ENCODE data around the gene AXIN1.
A peak's percentile ranks its signal among the peaks of the same experiment; 100 is the strongest.
"Not testable (repeated sequence)": the region's sequence is repeated elsewhere in the genome, so short reads cannot be mapped to it uniquely, and the experiment has no call there.

Gene AXIN1

DNA sequence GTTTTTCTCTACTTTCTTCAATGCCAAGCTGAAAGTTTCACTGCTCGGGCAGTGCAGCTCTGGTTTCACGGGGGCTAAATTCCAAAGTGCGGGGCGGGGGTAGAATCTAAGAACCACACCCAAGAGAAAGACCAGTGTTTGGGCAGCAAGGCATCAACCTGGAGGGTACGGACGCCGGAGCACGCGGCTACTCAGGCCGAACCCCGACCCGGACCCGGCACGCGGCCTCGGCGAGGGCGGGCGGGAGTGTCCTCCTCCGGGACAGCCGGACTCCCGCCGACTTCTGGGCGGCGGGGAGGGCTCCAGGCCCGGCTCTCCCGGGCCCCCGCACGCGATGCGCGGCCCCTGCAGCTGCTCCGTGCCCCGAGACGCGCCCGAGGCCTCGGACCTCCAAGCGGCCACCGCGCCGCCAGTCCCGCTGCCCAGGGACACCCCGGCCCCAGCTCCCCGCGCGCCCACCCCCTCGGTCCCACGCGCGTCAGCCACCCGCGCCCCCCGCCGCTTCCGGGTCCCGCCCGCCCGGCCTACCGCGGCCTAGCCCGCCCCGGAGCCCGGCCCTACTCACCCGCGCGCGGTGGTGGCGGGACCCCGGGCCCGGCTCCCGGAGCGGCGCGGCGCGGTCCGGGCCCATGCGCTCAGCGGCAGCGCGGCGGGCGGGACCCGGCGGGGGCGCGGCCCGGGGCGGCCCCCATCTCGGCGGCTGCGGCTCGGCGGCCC, 561 bp downstream of the AXIN1 start:
- peak; percentile 43 for DNase-seq

DNA sequence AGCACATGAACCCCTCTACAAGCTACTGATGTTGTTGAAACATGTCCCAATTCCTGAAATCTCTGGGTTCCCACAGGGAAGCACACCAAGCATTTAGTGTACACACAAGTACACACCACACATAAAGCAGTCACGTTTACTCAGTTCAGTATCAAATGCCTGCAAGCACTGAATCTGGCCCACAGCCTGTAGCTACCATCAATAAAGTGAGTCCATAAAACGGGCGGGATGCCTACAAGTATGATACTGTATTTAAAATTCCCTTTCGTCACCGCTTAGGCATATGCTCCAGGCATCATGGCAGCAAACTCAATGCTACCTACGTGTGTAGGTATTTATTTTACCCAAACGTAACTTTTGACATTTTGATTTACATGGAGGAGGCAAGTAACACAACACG, 2.3 kb downstream of the AXIN1 start:
- DNase-seq, result no peak

DNA sequence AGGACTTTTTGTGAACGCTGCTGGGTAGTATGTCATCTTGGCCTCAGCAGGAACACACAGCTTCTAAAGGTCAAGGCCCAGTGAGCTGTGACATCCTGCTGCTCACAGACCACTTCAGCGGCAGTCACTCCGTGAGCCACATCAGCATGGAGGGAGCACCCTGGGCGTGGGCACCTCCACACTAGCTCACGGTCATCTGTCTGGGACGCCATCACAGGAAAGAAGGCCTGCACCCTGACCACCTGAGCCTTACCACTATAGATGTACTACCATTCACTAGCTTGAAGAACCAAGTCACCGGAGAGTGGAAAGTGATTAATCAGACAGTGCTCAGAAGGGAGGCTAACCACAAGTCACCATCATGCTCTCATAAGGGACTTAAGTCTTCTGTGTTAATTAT, 3.3 kb downstream of the AXIN1 start:
- no peak for DNase-seq

DNA sequence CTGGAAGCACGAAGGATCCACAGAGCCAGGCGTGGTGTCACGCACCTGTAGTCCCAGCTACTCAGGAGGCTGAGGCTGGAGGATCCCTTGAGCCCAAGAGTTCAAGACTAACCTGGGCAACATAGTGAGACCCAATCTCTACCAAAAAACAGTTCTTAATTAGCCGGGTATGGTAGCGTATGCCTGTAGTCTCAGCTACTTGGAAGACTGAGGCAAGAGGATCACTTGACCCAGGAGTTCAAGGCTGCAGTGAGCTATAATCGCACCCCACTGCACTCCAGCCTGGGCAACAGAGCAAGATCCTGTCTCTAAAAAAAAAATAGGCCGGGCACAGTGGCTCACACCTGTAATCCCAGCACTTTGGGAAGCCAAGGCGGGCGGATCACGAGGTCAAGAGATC, 4.0 kb downstream of the AXIN1 start:
- DNase-seq, result not testable (repeated sequence)

DNA sequence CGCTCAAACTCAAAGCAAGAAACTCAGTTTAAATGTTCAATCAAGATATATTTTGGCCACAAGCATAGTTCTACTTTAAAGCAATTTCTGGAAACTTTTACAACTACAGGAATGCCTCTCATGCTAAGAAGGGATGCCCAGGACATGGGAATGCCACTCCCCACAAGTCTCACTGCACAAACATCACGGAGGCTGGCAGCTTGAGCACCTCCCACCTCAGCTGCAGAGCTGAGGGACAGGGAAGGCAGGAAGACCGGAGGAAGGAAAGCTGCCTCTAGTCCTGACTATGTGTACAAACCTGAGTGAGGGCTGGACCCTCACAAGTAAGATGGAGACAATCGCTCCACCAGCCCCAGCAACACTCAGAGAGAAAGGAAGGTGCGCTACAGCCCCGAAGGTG, 5.3 kb downstream of the AXIN1 start:
- DNase-seq, result no peak

DNA sequence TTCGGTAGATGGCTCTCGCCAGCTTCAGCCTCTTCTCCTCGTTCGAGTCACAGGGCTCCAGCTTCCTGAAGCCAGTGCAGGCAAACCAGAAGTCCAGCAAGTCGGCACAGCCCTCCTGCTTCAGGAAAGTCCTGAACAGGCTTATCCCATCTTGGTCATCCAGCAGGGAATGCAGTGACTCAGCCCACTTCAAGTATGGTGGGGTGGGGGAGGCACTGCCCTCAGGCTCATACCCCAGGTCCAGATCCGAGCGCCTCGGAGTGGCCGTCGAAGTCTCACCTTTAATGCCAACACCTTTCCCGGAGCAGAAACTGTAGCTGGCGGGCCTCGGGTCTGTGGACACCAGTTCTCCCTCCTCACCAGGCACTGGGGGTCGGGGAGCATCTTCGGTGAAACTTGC, 5.9 kb downstream of the AXIN1 start:
- no peak for DNase-seq

DNA sequence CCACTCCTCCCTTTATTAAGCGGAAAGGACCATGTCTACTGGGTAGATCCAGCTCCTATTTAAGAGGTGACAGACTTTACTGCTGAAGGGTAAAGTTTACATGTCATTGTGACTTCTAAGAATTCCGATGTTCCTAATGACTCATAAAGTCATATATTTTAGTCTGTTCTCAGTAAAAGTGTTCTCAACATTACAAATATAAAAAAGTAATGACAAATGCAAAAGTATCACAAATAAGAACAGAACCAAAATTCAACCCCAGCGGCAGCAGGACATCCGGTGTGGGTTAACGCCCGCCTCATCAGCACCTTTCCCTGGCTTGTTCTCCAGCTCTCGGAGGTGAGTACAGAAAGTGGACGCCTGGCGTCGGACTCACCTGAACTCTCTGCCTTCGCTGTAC, 6.8 kb downstream of the AXIN1 start:
- no peak for DNase-seq

DNA sequence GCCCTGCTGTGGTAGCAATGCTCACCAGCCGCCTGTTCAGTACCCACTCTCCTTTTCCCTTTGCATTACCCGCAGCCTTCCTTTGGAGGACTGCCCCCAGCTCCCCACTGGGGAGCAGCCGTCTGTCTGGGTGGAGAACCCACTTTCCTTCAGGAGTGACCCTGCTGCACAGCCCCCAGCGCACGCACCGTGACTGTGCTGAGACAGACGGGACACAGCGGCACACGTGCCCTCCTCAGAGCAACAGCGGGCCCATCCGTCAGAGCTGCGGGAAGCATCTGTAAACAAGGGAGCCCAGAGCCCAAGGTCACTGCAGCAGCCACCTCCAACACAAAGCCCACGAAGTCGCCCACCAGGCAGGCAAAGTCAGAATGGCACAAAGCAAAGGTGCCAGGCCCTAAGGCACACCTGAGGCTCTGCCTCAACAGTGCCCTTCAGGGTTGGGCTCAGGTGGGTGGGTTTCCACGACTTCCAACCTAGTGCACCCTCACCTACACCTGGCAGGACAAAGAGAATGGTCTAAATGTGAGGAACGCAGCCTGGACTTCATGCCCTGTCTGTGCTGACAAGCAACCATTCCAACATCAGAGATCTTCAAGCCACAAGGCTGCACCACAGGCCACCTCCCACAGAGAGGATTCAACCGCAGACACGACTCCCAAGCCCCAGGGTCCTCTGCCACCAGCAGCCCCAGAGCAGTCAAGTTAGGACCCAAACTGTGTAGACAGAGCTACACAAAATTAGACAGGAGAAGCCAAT, 9.9 kb downstream of the AXIN1 start:
- no peak for DNase-seq

DNA sequence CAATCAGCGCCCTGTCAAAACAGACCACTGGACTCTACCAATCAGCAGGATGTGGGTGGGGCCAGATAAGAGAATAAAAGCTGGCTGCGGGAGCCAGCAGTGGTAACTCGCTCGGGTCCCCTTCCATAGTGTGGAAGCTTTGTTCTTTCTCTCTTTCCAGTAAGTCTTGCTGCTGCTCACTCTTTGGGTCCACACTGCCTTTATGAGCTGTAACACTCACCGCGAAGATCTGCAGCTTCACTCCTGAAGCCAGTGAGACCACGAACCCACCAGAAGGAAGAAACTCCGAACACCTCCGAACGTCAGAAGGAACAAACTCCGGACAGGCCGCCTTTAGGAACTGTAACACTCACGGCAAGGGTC, 10.6 kb downstream of the AXIN1 start:
- DNase-seq, result not testable (repeated sequence)

DNA sequence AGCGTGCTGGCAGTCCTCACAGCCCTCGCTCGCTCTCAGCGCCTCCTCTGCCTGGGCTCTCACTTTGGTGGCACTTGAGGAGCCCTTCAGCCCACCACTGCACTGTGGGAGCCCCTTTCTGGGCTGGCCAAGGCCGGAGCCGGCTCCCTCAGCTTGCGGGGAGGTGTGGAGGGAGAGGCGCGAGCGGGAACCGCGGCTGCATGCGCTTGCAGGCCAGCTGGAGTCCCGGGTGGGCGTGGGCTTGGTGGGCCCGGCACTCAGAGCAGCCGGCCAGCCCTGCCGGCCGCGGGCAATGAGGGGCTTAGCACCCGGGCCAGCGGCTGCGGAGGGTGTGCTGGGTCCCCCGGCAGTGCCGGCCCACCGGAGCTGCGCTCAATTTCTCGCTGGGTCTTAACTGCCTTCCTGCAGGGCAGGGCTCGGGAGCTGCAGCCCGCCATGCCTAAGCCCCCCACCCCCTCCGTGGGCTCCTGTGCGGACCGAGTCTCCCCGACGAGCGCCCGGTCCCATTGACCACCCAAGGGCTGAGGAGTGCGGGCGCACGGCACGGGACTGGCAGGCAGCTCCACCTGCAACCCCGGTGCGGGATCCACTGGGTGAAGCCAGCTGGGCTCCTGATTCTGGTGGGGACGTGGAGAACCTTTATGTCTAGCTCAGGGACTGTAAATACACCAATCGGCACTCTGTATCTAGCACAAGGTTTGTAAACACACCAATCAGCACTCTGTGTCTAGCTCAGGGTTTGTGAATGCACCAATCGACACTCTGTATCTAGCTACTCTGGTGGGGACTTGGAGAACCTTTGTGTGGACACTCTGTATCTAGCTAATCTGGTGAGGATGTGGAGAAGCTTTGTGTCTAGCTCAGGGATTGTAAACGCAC, 11.2 kb downstream of the AXIN1 start:
- not testable (repeated sequence) for DNase-seq

DNA sequence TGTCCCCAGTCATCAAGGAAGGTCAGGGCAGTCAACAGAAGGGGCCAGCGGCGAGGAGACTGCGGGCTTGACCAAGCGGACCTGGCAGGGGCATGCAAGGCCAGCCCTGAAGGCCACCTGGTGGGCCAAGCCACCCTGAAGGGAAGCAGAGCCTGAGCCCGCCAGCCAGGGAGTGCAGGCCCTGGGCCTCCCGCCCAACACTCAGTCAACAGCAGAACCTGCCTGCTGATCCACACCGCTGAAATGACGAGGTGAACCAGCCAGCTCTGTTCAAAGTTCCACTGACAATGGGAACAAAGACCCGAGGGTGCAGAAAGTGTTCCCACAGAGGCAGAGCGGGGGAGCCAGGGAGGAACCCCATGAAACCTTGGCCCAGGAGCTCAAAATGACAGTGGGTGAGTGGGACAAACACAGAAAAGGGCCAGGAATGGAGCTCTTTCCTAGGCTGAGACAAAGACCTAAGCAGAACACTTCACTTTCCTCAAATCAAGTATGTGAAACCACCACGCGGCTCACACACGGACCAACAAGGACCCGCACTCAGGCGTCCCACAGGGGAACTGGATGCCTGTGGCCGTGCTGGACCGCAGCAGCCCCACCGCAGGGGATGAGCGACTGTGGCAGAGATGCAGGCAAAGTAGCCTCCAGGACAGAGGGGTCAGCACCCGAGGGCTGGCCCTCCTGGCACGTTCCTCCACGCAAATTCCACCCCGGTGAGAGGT, 12.0 kb downstream of the AXIN1 start:
- DNase-seq, result no peak

DNA sequence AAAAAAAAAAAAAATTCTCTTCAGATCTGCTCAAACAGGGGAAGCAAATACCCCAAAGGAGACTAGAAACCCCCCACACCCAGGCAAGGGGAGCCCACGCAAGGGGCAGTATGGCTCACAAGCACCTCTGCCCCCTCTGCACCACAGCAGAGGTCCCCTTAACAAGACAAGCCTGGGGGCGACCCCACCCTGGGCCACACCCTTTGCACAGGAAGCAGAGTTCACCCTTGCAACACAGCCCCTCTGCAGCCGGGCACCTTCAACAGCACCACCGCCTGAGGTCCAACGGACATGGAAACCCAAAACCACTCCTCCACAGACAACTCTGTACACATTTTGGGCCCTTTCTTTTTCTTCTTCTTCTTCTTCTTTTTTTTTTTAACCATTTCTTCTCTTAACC, 12.8 kb downstream of the AXIN1 start:
- DNase-seq, result peak; percentile 23

DNA sequence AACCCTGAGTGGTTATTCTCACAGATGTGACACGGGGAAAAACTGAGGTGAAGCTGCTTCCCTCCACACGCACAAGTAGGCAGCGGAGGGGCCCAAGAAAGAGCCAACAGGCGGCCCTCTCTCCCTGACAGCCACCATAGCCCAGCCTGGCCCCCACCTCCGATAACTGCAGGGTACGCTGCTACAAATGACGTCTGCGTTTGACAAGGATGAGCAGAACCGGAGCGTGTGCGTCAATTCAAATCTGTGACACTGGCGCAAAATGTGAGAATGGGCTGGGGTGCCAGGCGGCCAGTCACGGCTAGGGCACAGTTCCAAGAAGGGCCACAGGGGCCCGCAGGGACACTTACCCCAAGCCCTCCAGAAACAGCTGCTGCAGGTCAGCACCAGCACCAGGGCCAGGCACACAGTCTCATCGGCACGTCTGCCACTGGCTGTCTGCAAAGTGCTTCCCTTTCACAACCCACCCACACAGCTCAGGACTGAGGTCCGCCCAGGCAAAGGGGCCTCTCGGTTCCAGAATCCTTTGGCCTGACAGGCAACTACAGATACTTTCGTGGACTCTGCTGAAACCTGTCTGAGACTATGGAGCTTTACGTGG, 14.4 kb downstream of the AXIN1 start:
- DNase-seq, result no peak

DNA sequence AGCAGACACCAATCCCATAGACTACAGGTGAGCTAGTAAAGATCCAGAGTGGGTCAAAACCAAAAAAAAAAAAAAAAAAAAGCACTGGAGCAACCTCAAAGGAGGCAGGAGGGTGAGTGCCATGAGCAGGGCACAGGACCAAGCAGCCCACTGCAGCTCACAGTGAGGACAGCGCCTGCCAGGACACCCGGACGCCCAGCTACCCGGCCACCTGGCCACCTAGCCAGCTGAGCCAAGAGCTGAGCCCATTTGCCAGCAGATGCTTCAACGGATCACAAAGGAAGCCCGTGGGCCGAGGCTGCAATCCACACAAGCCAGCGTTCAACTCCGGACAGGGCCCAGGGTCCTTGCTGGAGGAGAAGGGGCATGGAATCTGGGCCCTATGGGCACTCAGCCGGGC, 15.1 kb downstream of the AXIN1 start:
- no peak for DNase-seq

DNA sequence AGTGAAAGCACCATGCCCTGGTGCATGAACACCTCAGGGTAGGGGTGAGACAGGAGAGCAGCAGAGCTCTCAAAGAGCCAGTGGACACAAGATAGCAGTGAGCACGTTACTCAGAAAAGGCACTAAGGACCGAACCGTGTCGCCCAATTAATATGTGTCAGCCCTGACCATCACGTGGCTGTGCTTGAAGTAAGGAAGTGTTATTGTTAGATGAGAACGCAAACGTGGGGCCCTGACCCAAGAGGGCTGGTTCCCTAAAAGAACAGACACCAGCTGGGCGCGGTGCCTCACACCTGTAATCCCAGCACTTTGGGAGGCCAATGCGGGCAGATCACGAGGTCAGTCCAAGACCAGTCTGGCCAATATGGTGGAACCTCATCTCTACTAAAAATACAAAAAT, 16.3 kb downstream of the AXIN1 start:
- DNase-seq, result no peak

DNA sequence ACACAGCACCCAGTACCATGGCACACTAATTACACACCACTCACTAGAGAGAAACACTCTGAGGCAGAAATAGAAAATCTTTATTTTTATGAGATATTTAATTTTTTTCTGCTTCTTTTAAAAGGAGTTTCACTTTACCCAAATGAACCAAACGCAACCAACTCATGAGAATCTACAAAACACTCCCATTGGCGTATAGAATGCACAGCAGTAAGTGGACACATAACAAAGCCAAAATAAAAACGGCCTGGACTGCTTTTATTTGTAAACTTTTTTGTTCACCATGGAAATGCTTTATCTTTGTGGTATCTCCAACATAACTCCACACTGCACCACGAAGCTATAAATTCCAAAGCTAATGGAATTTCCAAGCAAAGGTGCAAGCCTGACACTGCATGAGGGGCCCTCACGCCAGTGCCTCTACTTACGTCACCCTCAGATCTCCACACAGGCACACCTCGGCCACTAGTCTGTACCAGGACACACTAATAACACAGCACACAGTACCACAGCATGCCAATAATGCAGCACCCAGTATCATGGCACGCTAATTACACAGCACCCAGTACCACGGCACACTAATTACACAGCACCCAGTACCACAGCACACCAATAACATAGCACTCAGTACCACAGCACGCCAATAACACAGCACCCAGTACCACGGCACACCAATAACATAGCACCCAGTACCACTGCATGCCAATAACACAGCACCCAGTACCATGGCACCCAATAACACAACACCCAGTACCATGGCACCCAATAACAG, 17.5 kb downstream of the AXIN1 start:
- not testable (repeated sequence) for DNase-seq

DNA sequence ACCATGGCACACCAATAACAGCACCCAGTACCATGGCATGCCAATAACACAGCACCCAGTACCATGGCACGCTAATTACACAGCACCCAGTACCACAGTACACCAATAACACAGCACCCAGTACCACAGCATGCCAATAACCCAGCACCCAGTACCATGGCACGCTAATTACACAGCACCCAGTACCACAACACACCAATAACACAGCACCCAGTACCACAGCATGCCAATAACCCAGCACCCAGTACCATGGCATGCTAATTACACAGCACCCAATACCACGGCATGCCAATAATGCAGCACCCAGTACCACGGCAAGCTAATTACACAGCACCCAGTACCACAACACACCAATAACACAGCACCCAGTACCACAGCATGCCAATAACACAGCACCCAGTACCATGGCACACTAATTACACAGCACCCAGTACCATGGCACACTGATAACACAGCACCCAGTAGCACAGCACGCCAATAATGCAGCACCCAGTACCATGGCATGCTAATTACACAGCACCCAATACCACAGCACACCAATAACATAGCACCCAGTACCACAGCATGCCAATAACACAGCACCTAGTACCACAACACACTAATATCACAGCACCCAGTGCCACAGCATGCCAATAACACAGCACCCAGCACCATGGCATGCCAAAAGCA, 18.2 kb downstream of the AXIN1 start:
- not testable (repeated sequence) for DNase-seq

DNA sequence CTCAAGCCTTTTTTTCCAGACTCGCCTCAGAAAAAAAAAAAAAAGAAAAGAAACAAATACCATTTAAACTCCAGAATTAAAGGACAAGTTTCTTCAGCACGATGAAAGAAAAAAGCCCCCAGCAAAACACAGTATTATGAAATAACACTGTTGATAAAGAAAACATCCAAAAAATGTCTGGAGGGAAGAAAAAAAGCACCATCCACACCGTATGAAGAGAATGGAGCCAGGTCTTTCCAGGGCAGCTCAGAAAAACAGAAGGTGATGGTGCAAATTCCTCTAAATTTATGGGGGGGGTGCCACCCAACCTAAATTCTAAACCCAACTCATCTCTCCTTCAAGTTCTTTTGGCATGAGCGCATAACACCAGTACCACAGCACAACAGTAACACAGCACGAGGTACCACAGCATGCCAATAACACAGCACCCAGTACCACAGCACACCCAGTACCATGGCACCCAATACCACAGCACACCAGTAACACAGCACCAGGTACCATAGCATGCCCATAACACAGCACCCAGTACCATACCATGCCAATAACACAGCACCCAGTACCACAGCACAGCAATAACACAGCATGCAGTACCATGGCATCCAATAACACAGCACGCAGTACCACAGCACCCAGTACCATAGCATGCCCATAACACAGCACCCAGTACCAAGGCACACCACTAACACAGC, 19.0 kb downstream of the AXIN1 start:
- no peak for DNase-seq

DNA sequence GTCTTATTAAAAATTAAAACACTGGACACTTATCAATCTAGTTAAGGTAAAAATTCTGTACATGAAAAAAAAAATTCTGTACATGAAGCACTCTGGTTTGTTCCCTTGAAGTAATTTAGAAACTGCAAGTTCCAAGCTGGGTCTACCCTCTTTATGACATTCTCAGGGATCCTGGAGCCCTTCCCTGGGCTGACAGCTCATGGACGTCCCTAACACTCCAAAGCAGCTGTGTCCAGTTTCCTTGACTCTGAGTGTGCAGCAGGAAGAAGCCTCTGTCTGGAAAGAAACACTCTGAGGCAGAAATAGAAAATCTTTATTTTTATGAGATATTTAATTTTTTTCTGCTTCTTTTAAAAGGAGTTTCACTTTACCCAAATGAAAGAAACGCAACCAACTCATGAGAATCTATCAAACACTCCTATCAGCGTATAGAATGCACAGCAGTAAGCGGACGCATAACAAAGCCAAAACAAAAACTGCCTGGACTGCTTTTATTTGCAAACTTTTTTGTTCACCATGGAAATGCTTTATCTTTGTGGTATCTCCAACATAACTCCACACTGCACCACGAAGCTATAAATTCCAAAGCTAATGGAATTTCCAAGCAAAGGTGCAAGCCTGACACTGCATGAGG, 21.2 kb downstream of the AXIN1 start:
- DNase-seq, result not testable (repeated sequence)

DNA sequence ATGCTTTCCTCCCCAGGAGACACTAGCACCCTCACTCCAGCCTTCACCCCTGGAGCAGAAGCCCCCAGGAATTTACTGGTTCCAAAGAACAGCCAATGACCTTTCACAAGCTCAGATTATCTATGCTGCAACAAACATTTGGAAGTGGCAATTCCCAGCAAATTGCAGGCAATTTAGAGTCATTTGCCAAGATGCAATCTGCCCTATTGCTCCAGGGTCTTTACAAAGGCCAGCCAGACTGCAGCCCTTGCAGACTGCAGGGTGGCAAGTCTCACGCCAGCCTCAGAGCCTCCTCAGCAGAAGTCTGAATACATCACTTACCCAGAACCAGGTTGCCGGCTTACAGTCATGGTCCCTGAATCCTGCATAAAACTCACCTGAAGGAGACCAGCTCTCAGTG, 21.8 kb downstream of the AXIN1 start:
- no peak for DNase-seq

Data from CD4-positive, alpha-beta T cell treated with Interleukin-21 for 1 hour (primary cell).